Mononuclear cell (primary cell): ENCODE results near the gene MPPED2. TPM values are rescaled to one million over a fixed set of nuclear protein-coding genes. Genes with fewer than 3 reads are reported as not detected.

ENCODE experiments used
- H3K27me3 ChIP-seq: 2 replicates; pipeline ENCODE4 v1.6.0; 2011; ENCODE audit warnings: low read length, control low read depth; ENCODE audit not compliant: insufficient read depth
- H3K4me1 ChIP-seq: 2 replicates; pipeline ENCODE4 v1.5.1; 2011; ENCODE audit warnings: mild to moderate bottlenecking, low read length, control low read depth; ENCODE audit not compliant: insufficient read depth
- H3K4me3 ChIP-seq: 2 replicates; pipeline ENCODE4 v1.5.1; 2011; ENCODE audit warnings: mild to moderate bottlenecking, low read length, moderate library complexity
- H3K9me3 ChIP-seq: 2 replicates; pipeline ENCODE4 v1.5.1; 2011; ENCODE audit warnings: low read depth, mild to moderate bottlenecking, control low read depth, low read length
- total RNA-seq: library from RNA; depleted of rRNA; stranded (reverse); fragments of >200 nt; gene quantifications from one replicate; pipeline ENCODE4 v1.2.3, GENCODE V29; 2012

Gene MPPED2
- total RNA-seq, 1 donor, result 0.21 TPM

- Histone ChIP-seq H3K4me3 (peak overlapping the region; percentile 20), H3K27me3 (peaks cover 57% of the 10 kb centered on the region), H3K9me3 (no peaks in the 10 kb centered on the region), H3K4me1 (peaks cover 8% of the 10 kb centered on the region)
These were observed 845 bp downstream of the MPPED2 start for GRCh38 chr11:30585125-30585891.

GRCh38 chr11:30583476-30584280 is 2.5 kb downstream of the MPPED2 start:
- Histone ChIP-seq H3K4me1 (peaks cover 8% of the 10 kb centered on the region), H3K9me3 (no peaks in the 10 kb centered on the region), H3K27me3 (peaks cover 53% of the 10 kb centered on the region), H3K4me3 (no peak overlapping the region)

- Histone ChIP-seq H3K9me3 (no peaks in the 10 kb centered on the region), H3K4me3 (no peak overlapping the region), H3K27me3 (peaks cover 44% of the 10 kb centered on the region), H3K4me1 (peaks cover 8% of the 10 kb centered on the region)
These were observed 3.4 kb downstream of the MPPED2 start for GRCh38 chr11:30582726-30583125.

- peaks cover 33% of the 10 kb centered on the region for H3K27me3 ChIP-seq
- H3K9me3 ChIP-seq, result no peaks in the 10 kb centered on the region
- H3K4me3 ChIP-seq, result no peak overlapping the region
- H3K4me1 ChIP-seq, result peaks cover 8% of the 10 kb centered on the region
These were observed 4.5 kb downstream of the MPPED2 start for GRCh38 chr11:30581675-30582074.

GRCh38 chr11:30580573-30580972 is 5.6 kb downstream of the MPPED2 start:
- Histone ChIP-seq H3K4me1 (peaks cover 8% of the 10 kb centered on the region), H3K4me3 (no peak overlapping the region)

GRCh38 chr11:30579415-30580175 is 6.6 kb downstream of the MPPED2 start:
- no peaks in the 10 kb centered on the region for H3K9me3 ChIP-seq
- no peak overlapping the region for H3K4me3 ChIP-seq
- peaks cover 1% of the 10 kb centered on the region for H3K4me1 ChIP-seq
- peaks cover 24% of the 10 kb centered on the region for H3K27me3 ChIP-seq

More at GRCh38 chr11:30580573-30580972, 5.6 kb downstream of the MPPED2 start:
- Histone ChIP-seq H3K9me3 (no peaks in the 10 kb centered on the region), H3K27me3 (peaks cover 30% of the 10 kb centered on the region)

GRCh38 chr11:30578406-30578805 is 7.7 kb downstream of the MPPED2 start:
- H3K4me1 ChIP-seq, result no peaks in the 10 kb centered on the region
- no peaks in the 10 kb centered on the region for H3K9me3 ChIP-seq
- H3K27me3 ChIP-seq, result peaks cover 13% of the 10 kb centered on the region
- no peak overlapping the region for H3K4me3 ChIP-seq

GRCh38 chr11:30573951-30574350 is 12.2 kb downstream of the MPPED2 start:
- Histone ChIP-seq H3K27me3 (no peaks in the 10 kb centered on the region), H3K4me3 (no peak overlapping the region), H3K4me1 (no peaks in the 10 kb centered on the region), H3K9me3 (no peaks in the 10 kb centered on the region)

GRCh38 chr11:30568931-30569330 is 17.2 kb downstream of the MPPED2 start:
- Histone ChIP-seq H3K4me3 (no peak overlapping the region), H3K4me1 (no peaks in the 10 kb centered on the region), H3K9me3 (no peaks in the 10 kb centered on the region), H3K27me3 (no peaks in the 10 kb centered on the region)

GRCh38 chr11:30567644-30568043 is 18.5 kb downstream of the MPPED2 start:
- H3K4me3 ChIP-seq, result no peak overlapping the region
- H3K9me3 ChIP-seq, result no peaks in the 10 kb centered on the region
- no peaks in the 10 kb centered on the region for H3K27me3 ChIP-seq
- H3K4me1 ChIP-seq, result no peaks in the 10 kb centered on the region

GRCh38 chr11:30567120-30567519 is 19.0 kb downstream of the MPPED2 start:
- no peak overlapping the region for H3K4me3 ChIP-seq
- no peaks in the 10 kb centered on the region for H3K27me3 ChIP-seq
- H3K9me3 ChIP-seq, result no peaks in the 10 kb centered on the region
- H3K4me1 ChIP-seq, result no peaks in the 10 kb centered on the region

GRCh38 chr11:30566482-30566881 is 19.7 kb downstream of the MPPED2 start:
- Histone ChIP-seq H3K4me1 (no peaks in the 10 kb centered on the region), H3K27me3 (no peaks in the 10 kb centered on the region), H3K9me3 (no peaks in the 10 kb centered on the region), H3K4me3 (no peak overlapping the region)

GRCh38 chr11:30565027-30565426 is 21.1 kb downstream of the MPPED2 start:
- Histone ChIP-seq H3K4me1 (no peaks in the 10 kb centered on the region), H3K9me3 (no peaks in the 10 kb centered on the region), H3K4me3 (no peak overlapping the region), H3K27me3 (no peaks in the 10 kb centered on the region)

GRCh38 chr11:30561691-30562415 is 24.3 kb downstream of the MPPED2 start:
- Histone ChIP-seq H3K4me1 (no peaks in the 10 kb centered on the region), H3K4me3 (no peak overlapping the region), H3K9me3 (no peaks in the 10 kb centered on the region), H3K27me3 (no peaks in the 10 kb centered on the region)
